ENCODE data around the gene TTC13. TPM values are rescaled to one million over a fixed set of nuclear protein-coding genes. Genes with fewer than 3 reads are reported as not detected.

TTC13 gene
- total and polyA plus RNA-seq, 10 of the 15 experiments (the other 5 are each of a cell fraction or from before 2014, with no cell fraction given), result 5.8 to 30.8 (median 18.5) TPM

DNA sequence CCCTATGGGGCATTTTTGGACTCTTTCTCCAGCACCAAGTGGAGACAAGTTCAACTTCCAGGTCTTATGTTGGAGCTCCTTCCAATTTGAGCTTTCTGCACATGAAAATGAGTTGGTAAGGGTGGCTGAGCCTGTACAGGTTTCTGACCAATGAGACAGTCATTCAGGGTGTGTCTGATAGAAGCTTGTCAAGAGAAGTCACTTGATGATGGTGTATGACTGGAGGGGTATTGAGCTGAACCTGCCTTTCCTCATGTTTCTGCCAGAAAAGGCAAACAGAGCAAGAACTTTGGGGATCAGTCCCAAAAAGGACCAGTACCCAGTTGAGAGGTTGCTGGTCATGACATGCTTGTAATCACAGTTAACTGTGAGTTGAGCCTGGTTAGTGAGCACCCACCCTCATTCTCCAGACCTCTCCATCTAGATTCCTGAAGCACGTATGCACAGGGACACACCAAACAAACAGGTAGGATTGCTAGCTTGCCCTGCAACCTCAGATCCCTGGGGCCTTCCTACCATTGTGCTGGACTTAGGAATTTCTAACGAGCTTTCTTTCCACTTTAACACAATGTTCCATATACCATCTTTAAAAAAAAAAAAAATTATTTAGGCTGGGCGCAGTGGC lies 34.8 kb upstream of the TTC13 start:
- WGBS (ENCODE audit: insufficient coverage, insufficient replicate concordance, low lambda C conversion rate, missing lambda C conversion rate), result 50% methylated on average over 3 of the region's 3 CpGs
- H2AFZ ChIP-seq (ENCODE audit: control insufficient read depth, low read depth, low read length), result no peak overlapping the region
- no peak for DNase-seq (ENCODE audit: low read depth, low spot score)
- H3K4me1 ChIP-seq (ENCODE audit: control insufficient read depth, insufficient read depth, low read length), result no peaks in the 10 kb centered on the region
- BruUV-seq (replicated peaks), result no TSS peak
- intact Hi-C loops (cut with micrococcal nuclease; ENCODE audit: unreplicated experiment) (no loop called here), in situ Hi-C loops (cut with MboI) (no loop called here)
- SMC1A ChIA-PET (ENCODE audit: uncharacterized antibody, unreplicated experiment), result no interaction called here
- H3K9ac ChIP-seq (ENCODE audit: control insufficient read depth, insufficient read depth, low read length), result no peak overlapping the region
- CTCF ChIA-PET, result interaction anchor here (0.9 kb wide), 1 partner anchor 229 kb away, joined by 3 read pairs; no protein-coding TSS in a partner anchor
- no peak for FAIRE-seq
- H3K36me3 ChIP-seq (ENCODE audit: control insufficient read depth in 2 of 2, insufficient read depth in 2 of 2, low read length in 1 of 2), result no peaks in the 10 kb centered on the region
- POLR2A ChIA-PET, result no interaction called here
- no peak overlapping the region for H3K4me2 ChIP-seq (ENCODE audit: control insufficient read depth, insufficient read depth)
- H3K4me3 ChIP-seq, result no peak overlapping the region
- no peaks in the 10 kb centered on the region for H3K9me3 ChIP-seq (replicated peaks; ENCODE audit: control insufficient read depth, insufficient read depth, low read length)
- no peaks in the 10 kb centered on the region for H3K27me3 ChIP-seq (replicated peaks in 1 of 2; ENCODE audit: control insufficient read depth in 2 of 2, insufficient read depth in 2 of 2, low read length in 1 of 2)
- RAD21 ChIA-PET (ENCODE audit: unreplicated experiment), result no interaction called here
- ATAC-seq, result no peak
- TF ChIP-seq EP300 (IDR thresholded peaks at IDR 0.05; ENCODE audit: borderline replicate concordance in 1 of 2, control insufficient read depth in 1 of 2, low read depth in 2 of 2, low read length in 2 of 2) (no peak), FOXK2 (IDR thresholded peaks at IDR 0.05) (no peak)
- H3K27ac ChIP-seq (ENCODE audit: control insufficient read depth, insufficient read depth), result no peak overlapping the region
- H3K79me2 ChIP-seq (ENCODE audit: control insufficient read depth, insufficient read depth, low read length), result no peaks in the 10 kb centered on the region
- no peaks in the 10 kb centered on the region for H4K20me1 ChIP-seq (ENCODE audit: control insufficient read depth, insufficient read depth)

DNA sequence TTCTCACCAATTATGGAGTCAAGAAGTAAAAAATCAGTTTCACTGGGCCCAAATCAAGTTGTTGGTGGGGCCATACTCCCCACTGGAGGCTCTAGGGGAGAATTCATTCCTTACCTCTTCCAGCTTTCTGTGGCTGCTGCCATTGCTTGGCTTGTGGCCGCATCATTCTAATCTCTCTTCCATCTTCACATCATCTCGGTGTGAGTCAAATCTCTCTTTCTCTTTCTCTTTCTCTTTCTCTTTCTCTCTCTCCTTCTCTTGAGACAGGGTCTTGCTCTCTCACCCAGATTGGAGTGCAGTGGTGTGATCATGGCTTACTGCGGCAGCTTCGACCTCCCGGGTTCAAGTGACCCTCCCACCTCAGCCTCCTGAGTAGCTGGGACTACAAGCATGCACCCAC lies 33.3 kb upstream of the TTC13 start:
- ChIA-PET SMC1A (ENCODE audit: uncharacterized antibody, unreplicated experiment) (no interaction called here), POLR2A (no interaction called here), CTCF (no interaction called here), RAD21 (ENCODE audit: unreplicated experiment) (no interaction called here)
- no peaks in the 10 kb centered on the region for H4K20me1 ChIP-seq (ENCODE audit: control insufficient read depth, insufficient read depth)
- no peak overlapping the region for H3K9ac ChIP-seq (ENCODE audit: control insufficient read depth, insufficient read depth, low read length)
- no peak overlapping the region for H2AFZ ChIP-seq (ENCODE audit: control insufficient read depth, low read depth, low read length)
- in situ Hi-C loops (cut with MboI), result no loop called here
- 80% methylated on average over 5 of the region's 5 CpGs for WGBS (ENCODE audit: insufficient coverage, insufficient replicate concordance, low lambda C conversion rate, missing lambda C conversion rate)
- ATAC-seq (no peak), DNase-seq (ENCODE audit: low read depth, low spot score) (no peak), FAIRE-seq (no peak)
- no peak overlapping the region for H3K27ac ChIP-seq (ENCODE audit: control insufficient read depth, insufficient read depth)
- H3K79me2 ChIP-seq (ENCODE audit: control insufficient read depth, insufficient read depth, low read length), result no peaks in the 10 kb centered on the region
- no peak overlapping the region for H3K4me2 ChIP-seq (ENCODE audit: control insufficient read depth, insufficient read depth)
- H3K27me3 ChIP-seq (replicated peaks in 1 of 2; ENCODE audit: control insufficient read depth in 2 of 2, insufficient read depth in 2 of 2, low read length in 1 of 2), result no peaks in the 10 kb centered on the region
- no peak overlapping the region for H3K4me3 ChIP-seq
- no peaks in the 10 kb centered on the region for H3K9me3 ChIP-seq (replicated peaks; ENCODE audit: control insufficient read depth, insufficient read depth, low read length)
- intact Hi-C loops (cut with micrococcal nuclease; ENCODE audit: unreplicated experiment), result no loop called here
- no TSS peak for BruUV-seq (replicated peaks)
- TF ChIP-seq BCL11A (IDR thresholded peaks at IDR 0.05; ENCODE audit: low read depth, low read length), result no peak
- no peaks in the 10 kb centered on the region for H3K4me1 ChIP-seq (ENCODE audit: control insufficient read depth, insufficient read depth, low read length)
- H3K36me3 ChIP-seq (ENCODE audit: control insufficient read depth in 2 of 2, insufficient read depth in 2 of 2, low read length in 1 of 2), result no peaks in the 10 kb centered on the region

Data from GM12878 (cell line).